Esophagus squamous epithelium (tissue), 5 donors: ENCODE data around the gene LINC01488. TPM values are rescaled to one million over a fixed set of nuclear protein-coding genes. Genes with fewer than 3 reads are reported as not detected.

ENCODE experiments used
- DNase-seq: peaks from one replicate; lab custom pipeline; 2025; lab: John Stamatoyannopoulos, UW
- H3K27ac ChIP-seq, 4 donors: fragments of 200-600 bp; sonication (generic); one replicate each; pipeline ENCODE4 v1.5.1; 2016 to 2019; ENCODE audit warnings: mild to moderate bottlenecking in 1 of 4
- H3K27me3 ChIP-seq, 4 donors: fragments of 200-600 bp; sonication (generic); 1 replicate in 3 of 4; 2 replicates in 1 of 4; pipeline versions ENCODE4 v1.5.1 to v1.6.0; 2017 to 2021; ENCODE audit warnings: antibody characterized with exemption in 1 of 4
- H3K36me3 ChIP-seq, 3 donors: fragments of 200-600 bp; sonication (generic); one replicate each; pipeline ENCODE4 v1.5.1; 2016 to 2019
- H3K4me1 ChIP-seq, 3 donors: fragments of 200-600 bp; sonication (generic); one replicate each; pipeline ENCODE4 v1.5.1; 2017 to 2019
- H3K4me3 ChIP-seq, 4 donors: fragments of 200-600 bp; sonication (generic); 1 replicate in 3 of 4; 2 replicates in 1 of 4; pipeline ENCODE4 v1.5.1; 2016 to 2019; ENCODE audit warnings: mild to moderate bottlenecking in 2 of 4, moderate library complexity in 1 of 4
- H3K9me3 ChIP-seq, 3 donors: fragments of 200-600 bp; sonication (generic); one replicate each; pipeline ENCODE4 v1.5.1; 2016 to 2019
- POLR2A ChIP-seq, 4 donors: fragments of 450-650 bp; IDR thresholded peaks; one replicate each; pipeline ENCODE4 v1.6.1; 2017; ENCODE audit warnings: antibody characterized with exemption in 4 of 4, mild to moderate bottlenecking in 4 of 4, moderate library complexity in 3 of 4
- WGBS, 2 donors: methylation state at CpG; one replicate each; pipeline ENCODE4 v1.1.5; 2018; 5-methylcytosine and 5-hydroxymethylcytosine counted together
- intact Hi-C: fragments of 100-400 bp; cut with DNase I; formaldehyde crosslinking; loops from one replicate; pipeline ENCODE4 v1.15.0; 2022
- total RNA-seq, 4 donors: library from RNA; depleted of rRNA; stranded (reverse); fragments of >200 nt; gene quantifications; one replicate each; pipeline ENCODE4 v1.1.0, GENCODE V29; 2016
- TF ChIP-seq, protein P1 (sequence below), 6 experiments: fragments of 450-650 bp in 4 of 6; fragments of 200-600 bp in 2 of 6; sonication (generic) in 2 of 6; IDR thresholded peaks; one replicate each; pipeline ENCODE4 v1.5.1; 2016 to 2019; ENCODE audit warnings: antibody characterized with exemption in 6 of 6, mild to moderate bottlenecking in 4 of 6, moderate library complexity in 4 of 6
- donor health status: DM: yes; HTN: yes; CAD: no.

The LINC01488 gene
- total RNA-seq, 4 donors from 2014 or later = not detected

DNA sequence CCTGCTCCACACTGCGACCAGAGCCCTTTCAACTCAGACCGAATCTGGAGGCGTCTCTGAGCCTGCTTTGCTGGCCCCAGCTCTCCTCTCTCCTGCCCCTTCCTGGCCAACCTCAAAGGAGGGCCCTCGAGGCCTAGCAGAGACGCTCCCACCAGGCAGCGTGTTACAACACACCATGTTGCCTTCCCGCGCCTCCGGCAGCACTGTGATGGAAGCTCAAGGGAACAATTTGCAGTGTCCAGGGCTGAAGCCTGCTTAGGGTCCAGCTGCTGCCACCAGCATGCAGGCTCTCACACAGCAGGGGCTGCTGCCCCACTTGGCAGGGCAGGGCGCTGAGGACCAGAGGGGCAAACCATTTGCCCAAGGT lies 18.4 kb downstream of the LINC01488 start:
- no peak for TF ChIP-seq POLR2A (IDR thresholded peaks at IDR 0.05)
- TF ChIP-seq, protein P1, sequence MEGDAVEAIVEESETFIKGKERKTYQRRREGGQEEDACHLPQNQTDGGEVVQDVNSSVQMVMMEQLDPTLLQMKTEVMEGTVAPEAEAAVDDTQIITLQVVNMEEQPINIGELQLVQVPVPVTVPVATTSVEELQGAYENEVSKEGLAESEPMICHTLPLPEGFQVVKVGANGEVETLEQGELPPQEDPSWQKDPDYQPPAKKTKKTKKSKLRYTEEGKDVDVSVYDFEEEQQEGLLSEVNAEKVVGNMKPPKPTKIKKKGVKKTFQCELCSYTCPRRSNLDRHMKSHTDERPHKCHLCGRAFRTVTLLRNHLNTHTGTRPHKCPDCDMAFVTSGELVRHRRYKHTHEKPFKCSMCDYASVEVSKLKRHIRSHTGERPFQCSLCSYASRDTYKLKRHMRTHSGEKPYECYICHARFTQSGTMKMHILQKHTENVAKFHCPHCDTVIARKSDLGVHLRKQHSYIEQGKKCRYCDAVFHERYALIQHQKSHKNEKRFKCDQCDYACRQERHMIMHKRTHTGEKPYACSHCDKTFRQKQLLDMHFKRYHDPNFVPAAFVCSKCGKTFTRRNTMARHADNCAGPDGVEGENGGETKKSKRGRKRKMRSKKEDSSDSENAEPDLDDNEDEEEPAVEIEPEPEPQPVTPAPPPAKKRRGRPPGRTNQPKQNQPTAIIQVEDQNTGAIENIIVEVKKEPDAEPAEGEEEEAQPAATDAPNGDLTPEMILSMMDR (IDR thresholded peaks at IDR 0.05) = no peak
- intact Hi-C loops = no loop called here
- Histone ChIP-seq H3K27ac (no peak overlapping the region), H3K36me3 (no peaks in the 10 kb centered on the region), H3K4me1 (peaks cover 6 to 27% (median 14%) of the 10 kb centered on the region in 3 donors), H3K4me3 (no peak overlapping the region), H3K27me3 (peaks cover 0 to 11% (median 0%) of the 10 kb centered on the region in 4 donors), H3K9me3 (no peaks in the 10 kb centered on the region)
- no peak for DNase-seq
- 100% methylated on average over 3 of the region's 10 CpGs; no CpG with 5 or more reads in 1 of the 2 donors for WGBS, 2 donors

DNA sequence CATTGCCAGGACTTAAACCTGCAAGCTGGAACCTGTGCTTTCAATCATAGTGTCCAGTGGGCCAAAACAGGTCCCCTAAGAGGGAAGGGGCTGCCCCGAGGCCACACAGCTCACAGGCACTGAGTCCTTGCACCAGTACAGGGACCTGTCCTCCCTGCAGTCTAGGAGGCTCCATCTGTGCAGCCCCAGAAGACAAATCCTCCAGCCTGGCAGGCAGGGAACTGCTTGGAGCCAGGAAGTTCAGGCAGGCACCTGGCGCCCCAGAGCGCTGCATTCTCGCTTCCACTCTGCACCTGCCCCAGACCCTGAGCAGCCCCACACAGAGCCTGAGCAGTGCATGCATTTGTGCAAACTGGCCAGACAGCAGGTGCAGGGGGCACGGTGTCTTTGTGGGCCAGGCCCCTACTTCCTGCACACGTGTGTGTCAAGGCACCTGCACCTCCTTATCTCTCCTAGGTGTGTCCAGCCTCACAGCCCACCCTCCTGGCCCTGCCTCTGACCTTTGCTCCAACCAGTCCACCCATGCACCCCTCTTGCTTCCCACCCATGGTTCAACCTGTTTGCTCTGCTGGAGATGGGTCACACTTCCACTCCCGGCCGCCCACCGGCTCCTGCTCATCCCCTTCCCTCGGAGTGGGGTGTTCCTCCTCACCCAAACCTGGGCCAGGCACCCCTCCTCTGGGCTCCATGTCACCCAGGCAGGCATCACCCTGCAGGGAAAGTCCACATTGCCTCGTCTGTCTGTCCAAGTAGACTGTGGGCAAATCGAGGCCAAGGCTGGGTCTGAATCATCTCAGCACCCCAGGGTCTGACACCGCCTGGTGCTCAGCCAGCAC lies 19.0 kb downstream of the LINC01488 start:
- Histone ChIP-seq H3K27ac (no peak overlapping the region), H3K4me1 (peaks cover 6 to 27% (median 14%) of the 10 kb centered on the region in 3 donors), H3K4me3 (no peak overlapping the region), H3K9me3 (no peaks in the 10 kb centered on the region), H3K36me3 (no peaks in the 10 kb centered on the region), H3K27me3 (peaks cover 0 to 11% (median 0%) of the 10 kb centered on the region in 4 donors)
- 56 to 63% methylated on average over 8 to 10 of the region's 13 CpGs for WGBS, 2 donors
- no peak for DNase-seq
- TF ChIP-seq, protein P1 (IDR thresholded peaks at IDR 0.05) = no peak
- TF ChIP-seq POLR2A (IDR thresholded peaks at IDR 0.05) = no peak
- intact Hi-C loops = no loop called here

DNA sequence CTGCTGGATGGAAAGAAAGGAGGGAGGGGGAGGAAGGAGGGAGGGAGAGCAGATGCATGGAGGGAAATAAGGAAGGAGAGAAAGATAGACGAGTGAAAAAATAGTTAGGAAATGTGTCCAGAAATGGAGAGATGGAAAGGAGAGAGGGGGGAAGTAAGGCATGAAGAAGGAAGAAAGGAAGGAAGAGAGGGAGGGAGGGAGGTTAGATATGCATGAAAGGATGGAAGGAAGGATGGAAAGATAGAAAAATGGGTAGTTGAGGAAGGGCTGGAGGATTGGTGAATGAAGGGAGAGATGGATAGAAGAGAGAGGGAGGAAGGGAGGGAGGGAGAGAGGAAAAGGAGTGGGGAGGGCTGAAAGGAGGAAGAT lies 19.6 kb downstream of the LINC01488 start:
- no peak for TF ChIP-seq POLR2A (IDR thresholded peaks at IDR 0.05)
- TF ChIP-seq, protein P1 (IDR thresholded peaks at IDR 0.05) = no peak
- Histone ChIP-seq H3K27me3 (peaks cover 0 to 11% (median 0%) of the 10 kb centered on the region in 4 donors), H3K27ac (no peak overlapping the region), H3K4me1 (peaks cover 6 to 27% (median 14%) of the 10 kb centered on the region in 3 donors), H3K4me3 (no peak overlapping the region), H3K36me3 (no peaks in the 10 kb centered on the region), H3K9me3 (no peaks in the 10 kb centered on the region)
- intact Hi-C loops = no loop called here
- 41 to 45% methylated on average over 1 of the region's 1 CpG for WGBS, 2 donors
- DNase-seq = no peak

DNA sequence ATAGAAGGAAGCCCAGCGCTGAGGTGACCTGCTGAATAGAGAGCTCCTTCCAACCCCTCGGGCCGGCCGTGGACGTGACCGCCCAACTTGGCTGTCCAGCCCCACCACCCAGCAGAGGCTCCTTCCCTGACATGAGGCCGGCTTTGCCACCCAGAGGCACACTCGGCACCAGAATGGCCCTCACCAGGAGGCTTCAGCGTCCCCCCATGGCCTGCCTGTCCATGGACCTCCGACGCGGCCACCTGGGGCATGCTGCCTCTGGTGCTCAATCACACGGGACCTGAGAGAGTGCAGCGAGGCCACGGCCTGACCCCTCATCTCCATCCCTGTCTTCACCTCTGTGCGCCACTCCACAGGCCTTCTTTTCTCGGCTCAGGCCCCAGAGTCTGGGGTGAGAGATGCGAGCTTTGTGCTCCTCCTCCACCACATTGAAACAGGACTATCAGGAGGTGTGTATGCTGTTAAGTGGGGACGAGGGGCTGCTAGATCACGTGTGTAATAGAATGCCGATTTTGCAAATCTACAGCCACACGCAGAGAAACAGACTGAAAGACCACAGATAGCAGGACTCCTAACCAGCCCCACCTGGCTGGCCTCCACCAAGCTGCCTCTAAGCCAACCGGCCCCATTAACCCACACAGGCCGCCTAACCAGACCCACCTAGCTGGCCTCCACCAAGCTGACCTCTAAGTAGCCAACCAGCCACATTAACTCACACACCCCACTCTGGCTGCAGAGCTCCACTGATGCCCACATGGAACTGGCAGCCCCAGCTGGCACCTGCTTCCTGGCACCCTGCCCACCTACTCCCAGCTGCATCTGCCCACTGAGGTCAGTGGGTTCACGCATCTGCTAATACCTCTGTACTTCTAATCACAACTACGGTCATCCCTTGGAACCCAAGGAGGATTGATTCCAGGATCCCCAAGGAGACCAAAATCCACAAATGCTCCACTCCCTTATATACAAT lies 20.7 kb downstream of the LINC01488 start:
- WGBS, 2 donors = 89 to 90% methylated on average over 5 to 25 of the region's 26 CpGs
- peaks cover 5 to 17% (median 6%) of the 10 kb centered on the region in 3 donors for H3K4me1 ChIP-seq
- DNase-seq = no peak

More for the DNA sequence above, 20.7 kb downstream of the LINC01488 start:
- intact Hi-C loops = no loop called here
- H3K27ac ChIP-seq = no peak overlapping the region
- H3K27me3 ChIP-seq = peaks cover 0 to under 1% (median 0%) of the 10 kb centered on the region in 4 donors
- no peak overlapping the region for H3K4me3 ChIP-seq
- TF ChIP-seq POLR2A (IDR thresholded peaks at IDR 0.05) = no peak
- TF ChIP-seq, protein P1 (IDR thresholded peaks at IDR 0.05) = no peak
- no peaks in the 10 kb centered on the region for H3K36me3 ChIP-seq
- no peaks in the 10 kb centered on the region for H3K9me3 ChIP-seq
